Neural progenitor cell (in vitro differentiated cells): ENCODE data around the gene PRRT1B.

Experiments used
- EZH2 ChIP-seq: fragments of 200-600 bp; sonication (generic); IDR thresholded peaks from 2 replicates; pipeline ENCODE4 v1.6.1; 2017; ENCODE audit warnings: antibody characterized with exemption, mild to moderate bottlenecking, moderate library complexity
- EZH2phosphoT487 ChIP-seq: fragments of 200-600 bp; sonication (generic); IDR thresholded peaks from 2 replicates; pipeline ENCODE4 v1.6.1; 2017; ENCODE audit warnings: antibody characterized with exemption
- TF ChIP-seq, protein P1 (sequence below): fragments of 200-600 bp; sonication (generic); IDR thresholded peaks from 2 replicates; pipeline ENCODE4 v1.5.1; 2017; ENCODE audit warnings: antibody characterized with exemption, mild to moderate bottlenecking

DNA sequence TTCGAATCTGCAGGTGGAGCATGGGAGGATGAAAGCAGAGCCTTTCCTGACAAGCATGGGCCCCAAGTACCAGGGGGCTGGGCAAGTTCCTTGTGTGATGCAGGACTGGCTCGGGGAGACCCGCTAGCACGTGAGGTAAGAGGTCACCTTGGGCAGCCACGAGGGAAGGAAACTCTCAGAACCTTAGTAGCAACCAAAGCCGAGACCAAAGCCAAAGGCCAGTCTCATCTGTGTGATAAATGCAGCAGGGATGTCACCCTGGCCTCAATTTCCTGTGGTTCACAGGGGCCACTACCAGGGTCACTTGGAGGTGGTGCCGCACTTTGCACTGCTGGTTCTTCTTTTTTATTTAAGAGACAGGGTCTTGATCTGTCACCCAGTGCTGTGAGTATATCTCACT, 39.5 kb downstream of the PRRT1B start:
- TF ChIP-seq, protein P1, sequence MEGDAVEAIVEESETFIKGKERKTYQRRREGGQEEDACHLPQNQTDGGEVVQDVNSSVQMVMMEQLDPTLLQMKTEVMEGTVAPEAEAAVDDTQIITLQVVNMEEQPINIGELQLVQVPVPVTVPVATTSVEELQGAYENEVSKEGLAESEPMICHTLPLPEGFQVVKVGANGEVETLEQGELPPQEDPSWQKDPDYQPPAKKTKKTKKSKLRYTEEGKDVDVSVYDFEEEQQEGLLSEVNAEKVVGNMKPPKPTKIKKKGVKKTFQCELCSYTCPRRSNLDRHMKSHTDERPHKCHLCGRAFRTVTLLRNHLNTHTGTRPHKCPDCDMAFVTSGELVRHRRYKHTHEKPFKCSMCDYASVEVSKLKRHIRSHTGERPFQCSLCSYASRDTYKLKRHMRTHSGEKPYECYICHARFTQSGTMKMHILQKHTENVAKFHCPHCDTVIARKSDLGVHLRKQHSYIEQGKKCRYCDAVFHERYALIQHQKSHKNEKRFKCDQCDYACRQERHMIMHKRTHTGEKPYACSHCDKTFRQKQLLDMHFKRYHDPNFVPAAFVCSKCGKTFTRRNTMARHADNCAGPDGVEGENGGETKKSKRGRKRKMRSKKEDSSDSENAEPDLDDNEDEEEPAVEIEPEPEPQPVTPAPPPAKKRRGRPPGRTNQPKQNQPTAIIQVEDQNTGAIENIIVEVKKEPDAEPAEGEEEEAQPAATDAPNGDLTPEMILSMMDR: no peak
- no peak for TF ChIP-seq EZH2
- no peak for TF ChIP-seq EZH2phosphoT487
